ENCODE results near the gene ZNF467. TPM values are rescaled to one million over a fixed set of nuclear protein-coding genes. Genes with fewer than 3 reads are reported as not detected.

Gene ZNF467
- total and polyA plus RNA-seq, 2 of the 8 experiments (the other 6 are each of a cell fraction or from before 2014, with no cell fraction given): 0.50 to 0.51 TPM

GRCh38 chr7:149788300-149788851 lies 15.0 kb upstream of the ZNF467 start:
- no peaks in the 10 kb centered on the region for H3K79me2 ChIP-seq (ENCODE audit: control insufficient read depth in 1 of 2, insufficient read depth in 2 of 2, low read length in 2 of 2)
- no peak overlapping the region for H2BK120ac ChIP-seq (replicated peaks; ENCODE audit: low read depth, low read length)
- ChIA-PET CTCF (ENCODE audit: partially characterized antibody) (interaction anchor here (0.8 to 11.8 kb wide), 16 partner anchors 8 to 284 kb away, joined by 3 to 120 read pairs (median 8); partner anchors contain the start of gene ZNF467), POLR2A (ENCODE audit: partially characterized antibody) (interaction anchor here (0.8 to 1.9 kb wide), 3 partner anchors 8 to 17 kb away, joined by 3 to 6 read pairs (median 4); no protein-coding TSS in a partner anchor)
- H3K27ac ChIP-seq (ENCODE audit: low read depth, low read length): no peak overlapping the region
- H3K36me3 ChIP-seq (ENCODE audit: control insufficient read depth in 2 of 4, insufficient read depth in 4 of 4, low read length in 3 of 4): no peaks in the 10 kb centered on the region
- H4K5ac ChIP-seq (ENCODE audit: insufficient read length, low read depth, low read length): no peak overlapping the region
- FAIRE-seq (no peak), DNase-seq (ENCODE audit: low read depth in 1 of 2, low spot score in 2 of 2) (no peak)
- H4K20me1 ChIP-seq (replicated peaks in 1 of 2; ENCODE audit: control insufficient read depth in 1 of 2, insufficient read depth in 2 of 2, low read length in 2 of 2): peaks cover 0 to 2% of the 10 kb centered on the region in 2 experiments
- H3K56ac ChIP-seq (replicated peaks; ENCODE audit: insufficient read length, low read depth, low read length): no peak overlapping the region
- peaks cover 2% of the 10 kb centered on the region; the same call in 1 of the 2 replicates for H3K23me2 ChIP-seq (ENCODE audit: low read depth, low read length)
- no peak overlapping the region for H2BK20ac ChIP-seq (ENCODE audit: low read length)
- H3K9me3 ChIP-seq (ENCODE audit: insufficient read depth in 2 of 2, low read depth in 1 of 2, low read length in 1 of 2): no peaks in the 10 kb centered on the region
- H3K18ac ChIP-seq (ENCODE audit: extremely low read depth, low read length): no peak overlapping the region
- H2BK5ac ChIP-seq (ENCODE audit: low read depth, low read length): no peak overlapping the region
- TF ChIP-seq NRF1 (IDR thresholded peaks at IDR 0.05; ENCODE audit: low read depth, low read length) (no peak), SIRT6 (IDR thresholded peaks at IDR 0.05; ENCODE audit: low read length) (no peak), POLR2A (IDR thresholded peaks at IDR 0.05; ENCODE audit: control extremely low read depth in 1 of 2, low read depth in 2 of 2, low read length in 2 of 2) (no peak), ZNF274 (IDR thresholded peaks at IDR 0.05; ENCODE audit: borderline replicate concordance, extremely low read depth, low read length) (no peak)
- TF ChIP-seq, protein P1, sequence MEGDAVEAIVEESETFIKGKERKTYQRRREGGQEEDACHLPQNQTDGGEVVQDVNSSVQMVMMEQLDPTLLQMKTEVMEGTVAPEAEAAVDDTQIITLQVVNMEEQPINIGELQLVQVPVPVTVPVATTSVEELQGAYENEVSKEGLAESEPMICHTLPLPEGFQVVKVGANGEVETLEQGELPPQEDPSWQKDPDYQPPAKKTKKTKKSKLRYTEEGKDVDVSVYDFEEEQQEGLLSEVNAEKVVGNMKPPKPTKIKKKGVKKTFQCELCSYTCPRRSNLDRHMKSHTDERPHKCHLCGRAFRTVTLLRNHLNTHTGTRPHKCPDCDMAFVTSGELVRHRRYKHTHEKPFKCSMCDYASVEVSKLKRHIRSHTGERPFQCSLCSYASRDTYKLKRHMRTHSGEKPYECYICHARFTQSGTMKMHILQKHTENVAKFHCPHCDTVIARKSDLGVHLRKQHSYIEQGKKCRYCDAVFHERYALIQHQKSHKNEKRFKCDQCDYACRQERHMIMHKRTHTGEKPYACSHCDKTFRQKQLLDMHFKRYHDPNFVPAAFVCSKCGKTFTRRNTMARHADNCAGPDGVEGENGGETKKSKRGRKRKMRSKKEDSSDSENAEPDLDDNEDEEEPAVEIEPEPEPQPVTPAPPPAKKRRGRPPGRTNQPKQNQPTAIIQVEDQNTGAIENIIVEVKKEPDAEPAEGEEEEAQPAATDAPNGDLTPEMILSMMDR (IDR thresholded peaks at IDR 0.05; ENCODE audit: control extremely low read depth in 1 of 3, insufficient read depth in 1 of 3, low read depth in 1 of 3, low read length in 3 of 3): no peak
- TF ChIP-seq, protein P2, sequence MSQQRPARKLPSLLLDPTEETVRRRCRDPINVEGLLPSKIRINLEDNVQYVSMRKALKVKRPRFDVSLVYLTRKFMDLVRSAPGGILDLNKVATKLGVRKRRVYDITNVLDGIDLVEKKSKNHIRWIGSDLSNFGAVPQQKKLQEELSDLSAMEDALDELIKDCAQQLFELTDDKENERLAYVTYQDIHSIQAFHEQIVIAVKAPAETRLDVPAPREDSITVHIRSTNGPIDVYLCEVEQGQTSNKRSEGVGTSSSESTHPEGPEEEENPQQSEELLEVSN (IDR thresholded peaks at IDR 0.05): no peak
- H3K9ac ChIP-seq (replicated peaks in 1 of 4; ENCODE audit: extremely low read depth in 1 of 4, low read depth in 3 of 4, low read length in 3 of 4): no peak overlapping the region
- peak overlapping the region; percentile 57; the same call in 1 of the 2 replicates for H2AK5ac ChIP-seq (ENCODE audit: low read depth, low read length)
- peaks cover 8 to 44% (median 35%) of the 10 kb centered on the region in 4 experiments for H3K27me3 ChIP-seq (replicated peaks in 1 of 4; ENCODE audit: control insufficient read depth in 3 of 4, extremely low read depth in 1 of 4, insufficient read depth in 3 of 4, low read length in 3 of 4)
- H3K79me1 ChIP-seq (ENCODE audit: low read depth, low read length): no peaks in the 10 kb centered on the region
- H3K23ac ChIP-seq (ENCODE audit: insufficient read length): no peak overlapping the region
- no peak overlapping the region for H2AFZ ChIP-seq (ENCODE audit: low read length)
- H3K4me1 ChIP-seq (replicated peaks in 1 of 4; ENCODE audit: control insufficient read depth in 3 of 4, insufficient read depth in 4 of 4, low read length in 3 of 4): peaks cover 0 to 9% (median 3%) of the 10 kb centered on the region in 4 experiments; a peak in 6 of 7 replicates
- no peak overlapping the region; the same call in 1 of the 2 replicates for H2BK15ac ChIP-seq (ENCODE audit: low read length)
- WGBS, 2 experiments (ENCODE audit: extremely low coverage in 1 of 2, insufficient coverage in 1 of 2, insufficient read length in 1 of 2, insufficient replicate concordance in 2 of 2, low coverage in 1 of 2, low lambda C conversion rate in 2 of 2, missing lambda C conversion rate in 1 of 2): 84% methylated on average over 11 of the region's 11 CpGs; no CpG with 5 or more reads in 1 of the 2 experiments
- no peak overlapping the region for H3K4ac ChIP-seq (replicated peaks; ENCODE audit: insufficient read length, low read depth, low read length)
- H3K4me2 ChIP-seq (ENCODE audit: insufficient read depth in 1 of 2, low read depth in 2 of 2, low read length in 2 of 2): no peak overlapping the region
- H3K4me3 ChIP-seq (ENCODE audit: extremely low read depth in 1 of 4, insufficient read depth in 2 of 4, low read depth in 3 of 4, low read length in 4 of 4): no peak overlapping the region
- H4K91ac ChIP-seq (replicated peaks; ENCODE audit: insufficient read length, low read length): peak overlapping the region; percentile 15
- peak overlapping the region; percentile 9; the same call in 1 of the 2 replicates for H2BK12ac ChIP-seq (ENCODE audit: low read depth, low read length)
- H4K8ac ChIP-seq (ENCODE audit: extremely low read depth, insufficient read depth, low read length): no peak overlapping the region
- no peak overlapping the region for H3K14ac ChIP-seq (ENCODE audit: insufficient read length)

Measured in H1 (cell line).